GM12872 (cell line): ENCODE measurements around the gene PACS2.

Experiments used
- TF ChIP-seq, protein P1 (sequence below): IDR thresholded peaks from 3 replicates; pipeline ENCODE4 v1.5.1; 2011; ENCODE audit warnings: low read depth, mild to moderate bottlenecking, low read length, moderate library complexity; ENCODE audit not compliant: insufficient read depth

PACS2 gene

GRCh38 chr14:105365681-105366080 lies 51.1 kb downstream of the PACS2 start:
- TF ChIP-seq, protein P1, sequence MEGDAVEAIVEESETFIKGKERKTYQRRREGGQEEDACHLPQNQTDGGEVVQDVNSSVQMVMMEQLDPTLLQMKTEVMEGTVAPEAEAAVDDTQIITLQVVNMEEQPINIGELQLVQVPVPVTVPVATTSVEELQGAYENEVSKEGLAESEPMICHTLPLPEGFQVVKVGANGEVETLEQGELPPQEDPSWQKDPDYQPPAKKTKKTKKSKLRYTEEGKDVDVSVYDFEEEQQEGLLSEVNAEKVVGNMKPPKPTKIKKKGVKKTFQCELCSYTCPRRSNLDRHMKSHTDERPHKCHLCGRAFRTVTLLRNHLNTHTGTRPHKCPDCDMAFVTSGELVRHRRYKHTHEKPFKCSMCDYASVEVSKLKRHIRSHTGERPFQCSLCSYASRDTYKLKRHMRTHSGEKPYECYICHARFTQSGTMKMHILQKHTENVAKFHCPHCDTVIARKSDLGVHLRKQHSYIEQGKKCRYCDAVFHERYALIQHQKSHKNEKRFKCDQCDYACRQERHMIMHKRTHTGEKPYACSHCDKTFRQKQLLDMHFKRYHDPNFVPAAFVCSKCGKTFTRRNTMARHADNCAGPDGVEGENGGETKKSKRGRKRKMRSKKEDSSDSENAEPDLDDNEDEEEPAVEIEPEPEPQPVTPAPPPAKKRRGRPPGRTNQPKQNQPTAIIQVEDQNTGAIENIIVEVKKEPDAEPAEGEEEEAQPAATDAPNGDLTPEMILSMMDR = no peak

DNA sequence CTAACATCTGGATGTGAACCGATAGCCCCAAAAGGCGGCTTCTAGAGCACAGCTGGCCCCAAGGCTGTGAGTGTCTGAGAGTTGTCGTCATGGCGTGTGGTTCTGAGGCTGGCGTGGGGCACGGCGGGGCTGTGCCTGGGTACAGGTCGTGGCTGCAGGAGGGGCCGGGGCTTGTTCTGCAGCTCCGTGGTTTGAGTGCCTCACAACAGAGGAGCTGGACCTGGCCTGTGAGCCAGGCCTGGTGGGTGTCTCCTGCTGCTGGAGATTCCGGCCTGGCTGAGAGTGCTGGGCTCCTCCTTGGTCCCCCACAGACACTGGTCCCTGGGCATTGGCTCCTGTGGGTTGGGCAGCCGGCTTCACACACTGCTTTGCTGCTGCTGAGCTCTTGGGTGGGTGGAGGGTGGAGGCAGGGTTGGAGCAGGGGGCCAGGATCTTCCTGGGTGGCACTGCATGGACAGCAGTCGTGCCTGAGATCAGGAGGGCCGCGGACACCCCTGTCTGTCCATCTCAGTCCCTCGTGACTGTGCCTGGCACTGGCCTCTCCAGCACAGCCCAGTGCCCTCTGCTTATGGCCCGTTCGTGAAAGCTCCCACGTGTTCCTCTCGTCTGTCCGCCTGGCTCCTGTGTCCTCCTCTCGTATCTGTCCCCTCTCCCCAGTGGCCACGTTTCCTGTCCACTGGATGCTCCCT lies 52.0 kb downstream of the PACS2 start:
- TF ChIP-seq, protein P1 = no peak

GRCh38 chr14:105367116-105368031 lies 52.8 kb downstream of the PACS2 start:
- TF ChIP-seq, protein P1 = no peak

DNA sequence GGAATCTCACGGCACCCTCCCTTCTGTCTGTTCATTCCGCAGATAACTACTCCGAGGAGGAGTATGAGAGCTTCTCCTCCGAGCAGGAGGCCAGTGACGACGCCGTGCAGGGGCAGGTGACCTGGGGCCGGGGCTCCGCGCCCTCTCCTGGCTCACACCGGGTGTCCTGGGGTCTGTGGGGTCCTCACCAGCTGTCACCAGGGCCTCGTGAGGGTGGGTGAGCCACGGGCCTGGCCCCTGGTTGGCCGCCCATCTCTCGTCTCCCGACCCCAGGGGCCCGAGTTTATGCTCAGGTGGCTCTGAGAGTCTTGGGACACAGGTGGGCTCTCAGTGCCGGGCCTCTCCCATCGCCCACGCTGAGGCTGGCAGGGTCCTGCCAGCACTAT lies 53.5 kb downstream of the PACS2 start:
- TF ChIP-seq, protein P1 = no peak

DNA sequence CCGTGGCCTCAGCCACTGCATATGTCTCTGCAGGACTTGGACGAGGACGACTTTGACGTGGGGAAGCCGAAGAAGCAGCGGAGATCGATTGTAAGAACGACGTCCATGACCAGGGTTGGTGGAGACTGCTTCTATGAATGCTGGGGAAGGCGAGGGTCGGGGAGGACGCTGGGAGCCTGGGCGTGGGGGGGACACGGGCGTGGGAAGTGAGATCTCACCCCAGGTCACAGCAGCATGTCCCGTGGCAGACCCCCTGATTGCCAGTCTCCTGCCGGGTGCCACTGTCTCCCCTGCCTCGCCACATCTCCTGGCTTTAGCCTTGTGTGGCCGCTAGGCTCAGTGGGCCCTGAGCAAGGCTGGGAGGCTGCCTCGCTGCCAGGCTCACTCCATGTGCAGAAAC lies 53.9 kb downstream of the PACS2 start:
- TF ChIP-seq, protein P1 = no peak

- TF ChIP-seq, protein P1 = no peak
Observed at GRCh38 chr14:105368910-105369652, 54.5 kb downstream of the PACS2 start.

- TF ChIP-seq, protein P1 = no peak
Observed at GRCh38 chr14:105369653-105370040, 55.1 kb downstream of the PACS2 start.
